ENCODE measurements around the gene DDIAS. TPM values are rescaled to one million over a fixed set of nuclear protein-coding genes. Genes with fewer than 3 reads are reported as not detected.

Gene DDIAS
- total and polyA plus RNA-seq, 9 of the 15 experiments (the other 6 are each of a cell fraction or from before 2014, with no cell fraction given) = 9.4 to 27.2 (median 23.3) TPM

GRCh38 chr11:82980292-82980691 is 78.8 kb downstream of the DDIAS start (continued):
- TF ChIP-seq HMGXB4 (CRISPR knock-in tag; IDR thresholded peaks at IDR 0.05) = no peak

GRCh38 chr11:82980947-82981346 is 79.4 kb downstream of the DDIAS start:
- CTCF ChIA-PET (ENCODE audit: low intra/inter-chr PET ratio) = no interaction called here
- intact Hi-C loops (cut with micrococcal nuclease) = loop anchor here (5.0 kb wide), 1 partner anchor 471 kb away; no protein-coding TSS in a partner anchor

More at GRCh38 chr11:82980947-82981346, 79.4 kb downstream of the DDIAS start:
- Histone ChIP-seq H3K4me3 (no peak overlapping the region), H3K4me1 (replicated peaks in 1 of 2; ENCODE audit: control insufficient read depth in 2 of 2, insufficient read depth in 2 of 2, low read length in 2 of 2) (peaks cover 6 to 8% of the 10 kb centered on the region in 2 experiments; a peak in 2 of 5 replicates), H3K36me3 (ENCODE audit: control insufficient read depth, insufficient read depth, low read length) (no peaks in the 10 kb centered on the region), H2AFZ (ENCODE audit: low read depth, low read length) (0 out of 2 replicates have a peak overlapping the region, but pooled peaks have one; percentile 58), H3K9me3 (replicated peaks; ENCODE audit: control insufficient read depth, insufficient read depth, low read depth, low read length) (no peaks in the 10 kb centered on the region), H3K79me2 (ENCODE audit: control insufficient read depth, insufficient read depth, low read length) (no peaks in the 10 kb centered on the region), H3K4me2 (ENCODE audit: insufficient read depth, low read length) (no peak overlapping the region), H3K27me3 (ENCODE audit: control insufficient read depth in 2 of 2, insufficient read depth in 2 of 2, low read length in 2 of 2) (no peaks in the 10 kb centered on the region), H3K27ac (ENCODE audit: extremely low read depth, low read depth, low read length) (no peak overlapping the region), H3K9ac (ENCODE audit: insufficient read depth in 1 of 2, low read depth in 2 of 2, low read length in 2 of 2) (no peak overlapping the region), H3K9me1 (ENCODE audit: control insufficient read depth, insufficient read depth, low read length) (no peaks in the 10 kb centered on the region), H4K20me1 (replicated peaks; ENCODE audit: control insufficient read depth, insufficient read depth, low read length) (no peaks in the 10 kb centered on the region)
- WGBS (ENCODE audit: insufficient coverage, low coverage, missing lambda C conversion rate) = 17% methylated on average over 4 of the region's 4 CpGs
- no peak for TF ChIP-seq MAFK (IDR thresholded peaks at IDR 0.05; ENCODE audit: low read length)
- TF ChIP-seq PHB (CRISPR knock-in tag; IDR thresholded peaks at IDR 0.05) = no peak
- TF ChIP-seq RFX5 (IDR thresholded peaks at IDR 0.05; ENCODE audit: low read depth, low read length) = no peak
- TF ChIP-seq KAT2B (IDR thresholded peaks at IDR 0.05; ENCODE audit: low read depth, low read length) = no peak
- no peak for TF ChIP-seq USF1 (CRISPR knock-in tag; IDR thresholded peaks at IDR 0.05)
- TF ChIP-seq CCAR2 (IDR thresholded peaks at IDR 0.05; ENCODE audit: low read depth, low read length) = no peak
- no peak for TF ChIP-seq CEBPZ (IDR thresholded peaks at IDR 0.05; ENCODE audit: borderline replicate concordance, low read depth, low read length)
- DNase-seq (ENCODE audit: extremely low read depth in 1 of 4, low spot score in 3 of 4) (no peak), FAIRE-seq (peak; percentile 11), ATAC-seq (peak; percentile 60; the same call in 2 of the 3 replicates)
- in situ Hi-C loops (cut with MboI) = no loop called here
- POLR2A ChIA-PET = interaction anchor here (1.3 kb wide), 1 partner anchor 80 kb away, joined by 4 read pairs; the partner anchor contains the start of gene PRCP
- BruUV-seq (replicated peaks) = no TSS peak
